D721Med (cell line): ENCODE results near the gene SPINK2.

Source experiments
- DNase-seq: peaks from one replicate; pipeline ENCODE4 v3.0.0; 2011; ENCODE audit warnings: low spot score; ENCODE audit not compliant: insufficient read length
- FAIRE-seq: peaks from 2 replicates; lab custom pipeline; 2011; peaks lifted over from hg19 to GRCh38; lab: Jason Lieb, UNC
- TF ChIP-seq, protein P1 (sequence below): IDR thresholded peaks from 2 replicates; pipeline ENCODE4 v1.5.1; 2012; ENCODE audit warnings: mild to moderate bottlenecking, control low read depth; ENCODE audit not compliant: insufficient read depth; ENCODE audit errors: missing control alignments

The SPINK2 gene

GRCh38 chr4:56857601-56858309 lies 36.3 kb upstream of the SPINK2 start:
- no peak for DNase-seq
- TF ChIP-seq, protein P1, sequence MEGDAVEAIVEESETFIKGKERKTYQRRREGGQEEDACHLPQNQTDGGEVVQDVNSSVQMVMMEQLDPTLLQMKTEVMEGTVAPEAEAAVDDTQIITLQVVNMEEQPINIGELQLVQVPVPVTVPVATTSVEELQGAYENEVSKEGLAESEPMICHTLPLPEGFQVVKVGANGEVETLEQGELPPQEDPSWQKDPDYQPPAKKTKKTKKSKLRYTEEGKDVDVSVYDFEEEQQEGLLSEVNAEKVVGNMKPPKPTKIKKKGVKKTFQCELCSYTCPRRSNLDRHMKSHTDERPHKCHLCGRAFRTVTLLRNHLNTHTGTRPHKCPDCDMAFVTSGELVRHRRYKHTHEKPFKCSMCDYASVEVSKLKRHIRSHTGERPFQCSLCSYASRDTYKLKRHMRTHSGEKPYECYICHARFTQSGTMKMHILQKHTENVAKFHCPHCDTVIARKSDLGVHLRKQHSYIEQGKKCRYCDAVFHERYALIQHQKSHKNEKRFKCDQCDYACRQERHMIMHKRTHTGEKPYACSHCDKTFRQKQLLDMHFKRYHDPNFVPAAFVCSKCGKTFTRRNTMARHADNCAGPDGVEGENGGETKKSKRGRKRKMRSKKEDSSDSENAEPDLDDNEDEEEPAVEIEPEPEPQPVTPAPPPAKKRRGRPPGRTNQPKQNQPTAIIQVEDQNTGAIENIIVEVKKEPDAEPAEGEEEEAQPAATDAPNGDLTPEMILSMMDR: no peak
- no peak for FAIRE-seq

GRCh38 chr4:56856656-56857055 lies 35.2 kb upstream of the SPINK2 start:
- no peak for FAIRE-seq
- TF ChIP-seq, protein P1: no peak
- DNase-seq: no peak

GRCh38 chr4:56850910-56851309 lies 29.4 kb upstream of the SPINK2 start:
- TF ChIP-seq, protein P1: no peak
- no peak for FAIRE-seq
- DNase-seq: no peak

DNA sequence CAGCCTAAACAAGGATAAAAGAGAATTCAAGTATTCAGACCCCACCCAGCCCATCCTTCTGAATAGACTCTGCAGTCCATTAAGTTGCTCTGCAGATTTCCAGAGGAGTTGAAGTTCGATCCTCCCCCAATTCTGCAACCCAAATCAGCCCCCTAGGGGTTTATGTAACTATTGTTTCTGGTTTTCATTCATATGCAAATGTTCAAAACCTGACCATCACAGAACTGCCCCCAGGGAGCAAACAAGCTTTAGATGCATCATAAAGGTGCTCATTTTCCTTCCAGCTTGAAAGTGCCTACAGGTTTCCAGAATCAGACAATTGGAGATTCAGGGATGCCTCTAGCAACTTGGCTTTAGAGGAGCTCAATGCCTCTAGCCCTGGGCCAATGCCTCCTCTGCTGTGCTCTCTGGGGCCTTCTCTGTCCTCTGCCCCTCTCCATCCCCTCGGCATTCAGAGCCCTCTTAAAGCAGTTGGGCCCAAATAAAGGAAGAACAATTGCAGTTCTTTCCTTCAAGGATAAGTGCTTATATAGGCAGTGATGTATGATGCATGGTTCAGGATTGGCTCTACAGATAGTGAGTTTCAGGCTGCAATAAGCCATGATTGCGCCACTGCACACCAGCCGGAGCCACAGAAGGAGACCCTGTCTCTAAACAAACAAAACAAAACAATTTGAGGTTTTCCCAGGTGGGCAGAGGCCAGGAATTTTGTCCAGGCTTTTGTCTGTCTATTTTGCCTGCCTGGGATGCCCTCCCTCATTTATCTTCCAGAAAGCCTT lies 23.5 kb upstream of the SPINK2 start:
- TF ChIP-seq, protein P1: no peak
- DNase-seq (no peak), FAIRE-seq (no peak)

DNA sequence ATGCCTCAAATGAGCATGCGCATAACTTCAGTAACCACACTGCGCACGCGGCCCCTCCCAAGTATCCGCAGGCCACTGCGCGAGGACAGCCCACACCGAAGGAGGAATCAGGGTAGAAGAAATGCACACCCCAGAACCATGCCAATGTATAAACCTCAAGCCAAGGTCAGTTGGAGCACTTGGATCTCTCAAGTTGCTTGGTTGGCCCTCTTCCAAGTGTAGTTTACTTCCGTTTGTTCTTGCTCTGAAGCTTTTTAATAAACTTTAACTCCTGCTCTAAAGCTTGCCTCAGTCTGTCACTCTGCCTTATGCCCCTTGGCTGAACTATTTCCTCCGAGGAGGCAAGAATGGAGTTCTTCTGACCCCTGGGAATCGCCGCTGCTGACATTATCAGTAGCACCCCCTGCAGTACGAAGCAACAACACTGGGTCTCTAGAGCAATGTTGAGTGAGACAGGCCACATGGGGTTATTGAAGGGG lies 22.0 kb upstream of the SPINK2 start:
- TF ChIP-seq, protein P1: no peak
- no peak for DNase-seq
- FAIRE-seq: no peak

- TF ChIP-seq, protein P1: no peak
- FAIRE-seq (no peak), DNase-seq (no peak)
Observed at GRCh38 chr4:56840559-56840958, 19.1 kb upstream of the SPINK2 start.
